Measurements from ENCODE around the gene GOLT1A.

The GOLT1A gene

DNA sequence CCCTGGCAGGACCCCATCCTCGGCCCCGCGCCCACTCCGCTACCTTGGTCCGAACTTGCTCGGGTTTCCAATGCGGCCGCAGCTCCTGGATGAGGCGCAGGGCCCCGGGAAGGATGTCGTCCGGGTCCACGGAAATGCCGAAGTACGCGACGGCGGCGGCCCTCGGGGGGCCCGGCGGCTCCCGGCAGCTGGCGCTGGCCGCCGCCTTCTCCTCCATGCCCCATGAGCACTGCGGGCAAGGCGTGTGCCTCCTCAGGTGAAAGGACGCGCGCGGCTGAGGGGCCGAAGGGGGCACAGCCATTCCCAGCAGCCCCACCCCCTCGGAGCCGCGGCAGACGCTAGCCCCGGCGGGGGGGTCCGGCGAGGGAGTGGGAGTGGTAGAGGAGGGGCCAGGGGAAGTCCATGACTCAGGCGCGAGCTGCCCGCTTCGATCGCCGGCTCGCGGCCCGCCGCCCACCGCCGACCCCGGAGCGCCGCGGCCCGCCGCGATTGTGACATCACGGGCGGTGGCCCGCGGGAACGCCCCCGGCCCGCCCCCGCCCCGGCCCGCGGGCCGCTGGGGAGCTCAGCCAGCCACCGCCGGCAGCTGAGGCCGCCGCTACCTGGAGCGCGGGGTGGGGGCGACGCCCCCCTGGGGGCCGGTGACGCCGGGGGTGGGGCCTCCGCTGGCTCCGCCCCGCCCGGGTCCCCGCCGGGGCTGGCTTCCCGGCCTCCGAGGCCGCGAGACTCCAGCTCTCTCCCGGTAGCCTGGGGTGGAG, 62.1 kb downstream of the GOLT1A start, which contains the start of gene ETNK2:
Gene ETNK2 (minus strand): TSS at position 493 of the 758 bp plus-strand sequence. CDS start 192 bp downstream, at position 301.
- DNase-seq (ENCODE audit: low read depth) = no peak
- peak within 1 kb of the TSS; percentile 41 for H3K4me3 ChIP-seq (ENCODE audit: low read depth, low read length)
- TF ChIP-seq, protein P1, sequence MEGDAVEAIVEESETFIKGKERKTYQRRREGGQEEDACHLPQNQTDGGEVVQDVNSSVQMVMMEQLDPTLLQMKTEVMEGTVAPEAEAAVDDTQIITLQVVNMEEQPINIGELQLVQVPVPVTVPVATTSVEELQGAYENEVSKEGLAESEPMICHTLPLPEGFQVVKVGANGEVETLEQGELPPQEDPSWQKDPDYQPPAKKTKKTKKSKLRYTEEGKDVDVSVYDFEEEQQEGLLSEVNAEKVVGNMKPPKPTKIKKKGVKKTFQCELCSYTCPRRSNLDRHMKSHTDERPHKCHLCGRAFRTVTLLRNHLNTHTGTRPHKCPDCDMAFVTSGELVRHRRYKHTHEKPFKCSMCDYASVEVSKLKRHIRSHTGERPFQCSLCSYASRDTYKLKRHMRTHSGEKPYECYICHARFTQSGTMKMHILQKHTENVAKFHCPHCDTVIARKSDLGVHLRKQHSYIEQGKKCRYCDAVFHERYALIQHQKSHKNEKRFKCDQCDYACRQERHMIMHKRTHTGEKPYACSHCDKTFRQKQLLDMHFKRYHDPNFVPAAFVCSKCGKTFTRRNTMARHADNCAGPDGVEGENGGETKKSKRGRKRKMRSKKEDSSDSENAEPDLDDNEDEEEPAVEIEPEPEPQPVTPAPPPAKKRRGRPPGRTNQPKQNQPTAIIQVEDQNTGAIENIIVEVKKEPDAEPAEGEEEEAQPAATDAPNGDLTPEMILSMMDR (IDR thresholded peaks at IDR 0.05; ENCODE audit: control insufficient read depth, extremely low read depth, insufficient read depth) = no peak

GRCh38 chr1:204150702-204151551, 62.9 kb downstream of the GOLT1A start:
- no peak overlapping the region for H3K4me3 ChIP-seq (ENCODE audit: low read depth, low read length)

DNA sequence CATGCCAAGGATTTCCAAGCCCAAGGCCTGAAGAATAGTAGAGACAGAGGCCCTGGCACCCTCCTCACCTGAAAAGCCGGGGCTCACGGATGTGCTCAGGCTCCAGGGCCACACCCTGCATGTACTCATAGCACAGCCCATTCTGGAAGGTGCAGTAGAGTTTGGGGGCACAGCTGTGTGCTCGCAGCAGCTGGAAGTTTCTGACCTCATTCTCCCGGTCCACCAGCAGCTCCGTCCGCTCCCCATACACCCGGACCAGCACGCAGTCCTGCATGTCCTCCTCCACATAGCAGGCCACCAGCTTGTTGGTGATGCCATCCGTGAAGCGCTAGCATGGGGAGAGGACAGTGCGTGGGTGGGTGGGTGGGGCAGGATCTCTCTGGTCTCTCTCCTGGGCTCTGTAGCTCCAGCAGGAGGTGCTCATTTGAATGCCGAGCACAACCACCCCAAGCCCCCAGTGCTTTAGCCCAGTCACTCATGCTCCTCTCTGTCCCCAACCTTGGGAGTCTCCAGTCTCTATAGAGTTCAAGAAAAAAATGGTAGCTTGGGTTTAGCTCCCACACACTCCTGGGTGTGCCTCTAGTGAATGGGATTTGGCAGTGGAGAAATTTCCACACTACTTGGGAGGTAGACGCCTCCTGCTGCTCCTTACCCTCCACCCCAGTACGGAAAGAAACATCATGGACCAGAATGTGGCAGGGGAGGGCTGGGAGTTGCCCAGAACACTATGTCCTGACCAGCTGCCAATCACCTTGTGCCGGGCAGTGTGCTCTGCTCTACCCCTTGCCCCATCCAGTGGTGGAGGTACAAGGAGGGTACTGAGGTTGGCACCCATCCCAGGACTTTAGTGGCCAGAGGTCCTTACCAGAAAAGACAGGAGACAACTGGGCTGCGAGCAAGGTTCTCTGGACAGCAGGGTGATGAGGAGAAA, 63.9 kb downstream of the GOLT1A start:
- no peak overlapping the region for H3K4me3 ChIP-seq (ENCODE audit: low read depth, low read length)
- no peak for DNase-seq (ENCODE audit: low read depth)
- TF ChIP-seq, protein P1 (IDR thresholded peaks at IDR 0.05; ENCODE audit: control insufficient read depth, extremely low read depth, insufficient read depth) = no peak

More at GRCh38 chr1:204150702-204151551, 62.9 kb downstream of the GOLT1A start:
- TF ChIP-seq, protein P1 (IDR thresholded peaks at IDR 0.05; ENCODE audit: control insufficient read depth, extremely low read depth, insufficient read depth) = no peak
- no peak for DNase-seq (ENCODE audit: low read depth)

DNA sequence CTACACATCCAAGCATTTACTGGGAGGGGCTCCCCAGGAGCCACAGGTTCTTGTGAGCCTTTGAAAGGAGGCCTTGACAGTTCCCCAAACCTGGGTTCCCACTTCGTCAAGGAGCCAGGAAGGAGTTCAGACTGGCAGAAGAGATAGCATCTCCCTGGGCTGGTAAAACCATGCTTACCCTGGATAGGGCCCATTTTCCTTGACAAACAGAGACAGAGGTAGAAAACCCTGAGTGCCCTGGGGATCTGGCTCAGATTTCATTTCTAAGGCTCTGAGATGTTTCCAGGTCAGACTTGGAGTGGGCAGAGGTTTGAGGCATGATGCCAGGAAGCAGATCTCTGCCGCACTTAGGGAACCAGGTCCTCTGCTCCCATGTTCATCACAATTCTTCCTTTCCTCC, 64.7 kb downstream of the GOLT1A start:
- TF ChIP-seq, protein P1 (IDR thresholded peaks at IDR 0.05; ENCODE audit: control insufficient read depth, extremely low read depth, insufficient read depth) = no peak
- DNase-seq (ENCODE audit: low read depth) = peak; percentile 75
- no peak overlapping the region for H3K4me3 ChIP-seq (ENCODE audit: low read depth, low read length)

Measured in LNCaP clone FGC (cell line).